Epidermal melanocyte (primary cell): ENCODE data around the gene FHL3.

ENCODE experiments used
- DNase-seq: peaks from one replicate; pipeline ENCODE4 v3.0.0; 2011; ENCODE audit warnings: low spot score; ENCODE audit not compliant: insufficient read length

The FHL3 gene

DNA sequence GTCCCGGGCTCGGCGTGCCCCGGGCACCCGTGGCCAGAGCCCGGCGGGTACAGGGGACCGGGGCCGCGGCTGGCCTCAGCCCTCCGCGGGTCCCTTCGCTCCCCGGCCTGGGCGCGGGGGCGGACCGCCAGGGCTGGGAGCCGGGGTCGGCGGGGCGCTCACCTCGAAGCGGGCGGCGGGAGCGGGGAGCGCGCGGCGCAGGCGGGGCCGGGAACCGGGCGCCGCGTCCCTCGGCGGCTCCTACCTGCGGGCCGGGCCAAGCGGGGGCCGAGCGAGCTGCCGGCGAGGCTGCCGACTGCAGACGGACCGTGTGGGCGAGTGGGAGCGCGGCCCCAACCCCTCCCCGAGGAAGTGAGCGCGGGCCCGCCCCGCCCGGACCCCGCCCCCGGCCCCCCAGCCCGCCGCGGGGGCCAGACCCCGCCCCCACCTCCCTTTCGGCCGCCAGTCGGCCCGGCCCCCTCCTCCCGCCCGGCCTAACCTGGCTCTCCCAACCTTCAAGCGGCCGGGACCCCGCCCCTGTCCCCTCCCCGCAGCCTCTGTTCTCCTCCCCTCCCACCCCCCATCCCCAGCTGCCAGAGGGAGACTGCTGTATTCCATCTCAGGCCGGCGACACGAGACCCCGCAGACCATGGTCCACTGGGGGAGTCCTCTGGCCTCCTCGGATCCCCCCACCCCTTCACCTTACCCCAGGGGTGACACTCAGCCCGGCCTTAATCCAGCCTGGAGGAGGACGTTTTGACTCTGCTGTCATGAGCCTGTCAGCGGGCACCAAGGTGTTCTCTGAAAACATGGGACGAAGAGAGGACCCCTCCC, at the start of gene FHL3:
TSS of gene FHL3 (minus strand) at position 320 of the 813 bp plus-strand sequence. CDS start 6,102 bp downstream, outside the sequence.
- no peak for DNase-seq

- no peak for DNase-seq
These were observed 48.2 kb upstream of the FHL3 start for GRCh38 chr1:38053416-38054091.

GRCh38 chr1:38052750-38053415, 47.6 kb upstream of the FHL3 start:
- no peak for DNase-seq

- DNase-seq = no peak
These were observed 45.8 kb upstream of the FHL3 start for GRCh38 chr1:38051079-38051543.

DNA sequence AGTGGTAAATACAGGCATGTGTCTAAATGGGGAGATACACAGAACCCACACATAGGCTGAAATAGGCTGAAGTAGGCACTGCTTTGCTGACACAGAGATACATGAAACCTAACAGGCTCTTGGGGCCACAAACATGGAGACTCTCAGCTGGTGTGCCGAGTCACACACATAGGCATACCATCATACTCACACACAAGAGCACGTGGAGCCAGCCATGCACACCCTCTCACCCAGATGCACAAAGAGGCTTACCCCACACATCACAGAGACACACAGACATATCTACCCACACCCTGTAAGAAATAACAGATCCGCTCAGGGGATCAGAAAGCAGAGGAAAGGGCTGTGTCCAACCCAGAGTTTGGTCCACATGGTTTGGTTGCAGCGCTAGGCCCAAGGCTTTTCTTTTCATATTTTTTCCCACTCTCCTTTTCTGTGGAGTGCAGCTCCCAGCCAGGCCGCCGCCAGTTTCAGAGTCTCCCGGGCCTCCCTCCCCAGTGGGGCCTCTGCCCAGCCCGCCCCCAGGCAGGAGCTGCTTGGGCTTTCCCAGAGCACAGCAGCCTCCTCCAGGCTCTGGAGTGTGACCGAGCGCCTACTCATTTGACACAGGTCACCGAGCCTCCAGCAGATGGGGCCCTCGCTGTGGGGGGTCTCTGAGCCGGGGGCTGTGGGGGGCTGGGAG, 45.2 kb upstream of the FHL3 start:
- no peak for DNase-seq

DNA sequence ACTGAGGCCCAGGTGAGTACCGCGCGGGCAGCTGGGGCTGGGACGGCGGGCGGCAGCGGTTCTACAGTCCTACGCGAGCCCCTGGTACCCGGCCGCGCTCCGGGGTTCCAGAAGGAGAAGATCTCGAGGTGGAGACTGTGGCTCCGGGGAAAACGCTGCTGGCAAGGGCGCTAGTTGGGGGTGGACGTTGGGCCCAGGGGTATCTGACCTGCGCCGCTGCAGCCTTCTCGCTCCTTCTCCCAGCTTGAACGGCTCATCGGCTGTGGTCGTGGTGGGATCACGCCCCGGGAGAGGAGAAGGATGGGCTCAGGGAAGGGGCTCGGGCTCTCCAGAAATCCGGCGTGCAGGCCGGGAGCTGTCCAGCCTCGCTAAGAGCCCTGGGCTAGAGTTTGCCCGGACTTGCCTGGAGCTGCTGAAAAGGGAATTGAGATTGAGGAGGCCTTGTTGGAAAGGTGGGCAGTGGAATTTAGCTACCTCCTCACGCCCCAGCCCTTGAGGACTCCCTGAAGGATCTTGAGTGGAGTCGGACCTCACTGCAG, 42.4 kb upstream of the FHL3 start:
- no peak for DNase-seq

DNA sequence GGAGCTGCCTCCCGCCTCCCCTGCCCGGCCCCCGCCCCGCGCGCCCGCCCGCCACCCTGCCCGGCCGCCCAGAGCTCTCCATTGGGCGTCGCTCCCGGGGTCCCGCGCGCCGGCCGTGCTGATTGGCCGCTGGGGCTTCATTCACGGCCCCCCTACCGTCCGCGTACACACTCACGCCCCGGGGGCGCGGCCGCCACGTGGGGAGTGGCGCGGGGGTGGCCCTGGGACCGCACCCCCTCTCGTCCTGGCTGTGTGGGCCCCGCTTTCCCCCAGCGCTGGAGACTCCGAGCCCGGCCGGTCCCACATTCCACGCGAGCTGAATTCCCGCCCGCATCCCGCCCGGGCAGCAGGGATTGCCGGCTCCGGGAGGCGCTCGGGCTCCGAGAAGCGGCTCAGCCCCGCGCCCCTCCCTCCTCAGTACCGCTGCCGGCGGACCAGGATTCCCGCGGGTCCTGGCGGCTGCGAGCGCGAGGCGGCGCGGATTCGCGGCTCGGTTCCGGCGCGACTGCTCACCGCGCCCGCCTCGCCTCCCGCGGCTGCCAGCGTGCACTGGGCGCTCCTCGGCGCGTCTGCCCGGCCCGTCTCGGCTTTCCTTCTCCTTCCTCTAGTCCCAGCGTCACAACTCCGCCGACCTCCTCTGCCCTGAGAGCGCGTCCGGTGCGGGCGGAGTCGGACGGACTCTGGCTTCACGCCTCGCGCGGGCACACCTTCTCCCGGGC, 41.7 kb upstream of the FHL3 start:
- DNase-seq = peak; percentile 59

GRCh38 chr1:38046333-38046883, 41.1 kb upstream of the FHL3 start, which contains the start of gene POU3F1:
POU3F1 (minus strand) TSS chr1:38046793; CDS start chr1:38046743, 50 bp downstream.
- DNase-seq = no peak

GRCh38 chr1:38045401-38046332, 40.4 kb upstream of the FHL3 start:
- DNase-seq = no peak

GRCh38 chr1:38044221-38045215, 39.2 kb upstream of the FHL3 start:
- no peak for DNase-seq

DNA sequence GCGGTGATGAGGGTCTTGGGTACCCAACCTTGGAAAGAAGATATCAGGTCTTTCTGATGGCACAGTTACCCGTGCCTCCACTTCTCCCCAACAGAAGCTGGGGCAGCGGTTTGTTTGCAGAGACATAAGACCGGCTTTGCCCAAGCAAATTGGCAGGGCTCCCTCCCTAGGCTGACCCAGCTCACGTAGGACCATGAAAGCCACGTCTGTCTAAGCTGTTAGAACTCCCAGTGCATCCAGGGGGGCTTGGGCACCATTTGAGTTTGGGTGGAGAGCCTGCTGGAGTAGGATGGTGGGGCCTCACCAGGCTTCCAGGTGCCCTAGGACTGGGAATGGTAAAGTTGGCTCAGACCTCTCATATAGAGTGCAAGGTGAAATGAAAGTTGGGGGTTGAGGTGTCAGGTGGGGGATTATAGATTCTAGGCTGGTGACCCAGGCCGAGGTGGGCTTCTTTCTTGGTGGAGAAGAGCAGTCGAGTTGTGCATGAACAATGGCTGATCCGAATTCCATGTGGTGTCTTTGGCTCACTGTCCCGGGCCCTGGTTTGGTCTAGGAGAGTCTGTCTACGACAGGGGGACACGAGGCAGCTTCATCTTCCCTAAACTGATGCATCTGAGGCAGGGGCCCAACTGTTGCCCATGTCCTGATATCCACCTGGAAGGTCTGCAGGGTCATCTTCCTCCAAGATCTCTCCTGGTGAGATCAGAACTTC, 37.9 kb upstream of the FHL3 start:
- DNase-seq = no peak

GRCh38 chr1:38041936-38042834, 36.9 kb upstream of the FHL3 start:
- no peak for DNase-seq

GRCh38 chr1:38039331-38040088, 34.2 kb upstream of the FHL3 start:
- DNase-seq = no peak

DNA sequence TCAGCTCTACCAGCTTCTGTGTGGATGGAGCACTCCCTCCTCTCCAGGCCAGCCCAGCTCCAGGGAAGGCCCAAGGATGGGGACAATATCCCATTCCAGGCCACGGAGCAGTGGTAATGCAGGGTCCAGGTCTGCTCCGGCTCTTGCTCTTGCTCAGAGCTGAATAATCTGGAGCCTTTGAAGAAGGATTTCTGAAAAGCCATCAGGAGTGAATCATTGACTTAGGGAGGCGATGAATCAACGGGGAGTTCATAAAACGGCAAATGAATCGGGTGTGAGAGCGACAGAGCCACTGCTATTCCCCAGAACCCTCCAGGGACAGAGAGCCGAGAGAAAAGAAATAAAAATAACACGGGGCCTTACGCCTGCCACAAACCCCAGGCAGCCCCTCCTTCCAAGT, 33.5 kb upstream of the FHL3 start:
- DNase-seq = peak; percentile 12

DNA sequence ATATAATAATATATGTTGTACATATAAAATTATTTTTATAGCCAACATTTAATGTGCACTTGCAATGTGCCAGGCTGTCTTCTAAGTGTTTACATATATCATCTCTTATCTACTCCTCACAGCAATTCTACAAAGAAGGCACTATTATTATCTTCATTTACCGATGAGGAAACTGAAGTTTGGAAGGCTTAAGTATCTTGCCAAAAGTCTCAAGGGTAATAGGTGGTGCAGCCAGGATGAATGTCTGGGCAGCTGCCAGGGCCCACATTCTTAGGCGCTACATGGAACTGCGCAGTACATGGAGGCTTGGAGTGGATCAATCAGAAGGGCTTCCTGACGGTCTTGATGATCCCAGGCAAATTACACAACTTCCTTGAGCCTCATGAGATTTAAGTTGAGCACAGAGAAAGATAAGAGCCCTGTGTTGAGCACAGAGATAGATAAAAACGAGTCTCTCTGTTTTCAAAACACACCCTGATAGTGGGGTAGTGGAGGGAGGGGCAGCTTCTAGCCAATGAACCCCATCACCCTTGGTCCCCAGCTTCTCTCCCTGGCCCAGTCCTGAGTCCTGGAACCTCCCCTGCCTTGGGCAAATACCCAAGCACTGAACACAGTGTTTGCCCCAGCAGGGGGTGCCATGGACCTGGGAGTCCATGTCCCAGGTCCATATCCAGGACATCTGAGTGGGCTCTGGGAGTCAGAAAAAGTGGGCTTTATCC, 32.1 kb upstream of the FHL3 start:
- peak; percentile 14 for DNase-seq
